ENCODE measurements around the gene PARD3B.

Gene PARD3B

DNA sequence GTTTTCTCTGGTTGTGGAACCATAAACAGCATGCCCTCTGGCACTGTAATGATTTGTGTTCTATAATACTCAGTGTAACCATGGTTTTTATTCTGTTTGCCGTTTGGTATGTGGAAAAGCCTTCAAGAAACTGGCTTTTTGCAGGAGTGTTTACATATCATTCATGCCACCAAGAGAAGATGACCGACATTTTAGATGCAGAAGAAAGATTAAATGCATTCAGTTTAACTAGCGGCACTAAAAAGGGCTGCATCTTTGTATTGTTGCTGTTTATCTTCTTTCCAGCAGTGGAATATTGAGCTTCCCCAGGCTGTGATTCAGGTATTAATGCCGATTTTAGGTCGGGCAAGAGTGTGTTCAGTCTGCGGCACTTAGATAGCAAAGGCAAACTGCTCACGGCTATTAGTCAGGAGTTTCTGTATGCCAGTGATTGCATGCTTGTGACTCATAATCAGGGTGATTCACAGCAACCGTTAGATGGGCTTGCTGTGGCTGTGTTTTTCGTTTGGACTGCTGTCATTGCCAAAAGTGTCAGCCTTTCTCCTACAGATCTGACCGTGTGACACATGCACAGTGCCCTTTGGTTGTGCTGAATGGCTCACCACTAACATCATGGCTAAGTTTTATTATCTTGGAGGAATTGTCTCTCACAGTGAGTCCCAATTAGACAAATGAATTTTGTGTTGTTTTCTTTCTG is 479.7 kb downstream of the PARD3B start:
- DNase-seq = peak in 1 of 2 experiments; percentile 7

- no peak for DNase-seq
Measured at GRCh38 chr2:205025580-205026240, 480.4 kb downstream of the PARD3B start.

GRCh38 chr2:205030695-205031094 is 485.4 kb downstream of the PARD3B start:
- DNase-seq = no peak

DNA sequence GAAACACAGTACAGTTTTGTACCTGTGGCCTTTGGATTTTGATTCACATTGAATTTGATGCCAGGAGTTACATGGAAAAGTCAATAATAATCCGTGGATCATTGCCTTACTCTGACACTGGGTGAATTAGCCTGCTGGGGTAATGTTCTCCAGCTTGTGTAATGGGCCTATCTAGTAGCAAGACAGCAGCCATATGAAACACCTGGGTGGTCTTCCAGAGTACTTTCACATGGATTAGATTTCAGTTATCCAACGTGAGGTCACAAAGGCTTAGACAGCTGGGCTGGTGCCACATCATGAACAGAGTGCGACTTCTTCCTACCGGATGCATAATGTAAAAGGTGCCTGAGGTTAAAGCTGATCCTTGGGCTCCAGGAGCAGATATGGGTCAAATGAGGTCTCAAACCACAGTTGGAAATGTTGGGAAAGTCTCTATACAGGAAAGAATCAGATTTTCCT is 486.8 kb downstream of the PARD3B start:
- DNase-seq = no peak

DNA sequence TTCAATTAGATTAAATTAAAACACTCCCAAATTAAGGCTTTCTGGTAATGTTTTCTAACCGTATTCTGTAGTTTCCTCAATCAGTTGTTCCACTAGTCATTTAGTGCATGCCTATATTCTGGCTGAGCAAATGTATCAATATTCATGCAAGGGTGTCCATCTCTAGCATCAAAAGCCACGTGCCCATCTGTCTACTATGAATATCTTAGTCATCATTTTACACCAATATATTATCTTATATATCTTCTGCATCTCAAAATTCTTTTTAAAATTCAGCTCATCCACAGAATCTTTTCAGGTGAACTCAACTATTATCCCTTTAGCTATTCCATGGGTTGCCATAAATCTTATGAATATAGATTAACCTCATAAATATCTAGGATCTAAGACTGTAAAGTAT is 488.2 kb downstream of the PARD3B start:
- DNase-seq = no peak

- no peak for DNase-seq
Measured at GRCh38 chr2:205034034-205034433, 488.8 kb downstream of the PARD3B start.

- no peak for DNase-seq
Measured at GRCh38 chr2:205040323-205040722, 495.0 kb downstream of the PARD3B start.

- DNase-seq = no peak
Measured at GRCh38 chr2:205041472-205042130, 496.3 kb downstream of the PARD3B start.

DNA sequence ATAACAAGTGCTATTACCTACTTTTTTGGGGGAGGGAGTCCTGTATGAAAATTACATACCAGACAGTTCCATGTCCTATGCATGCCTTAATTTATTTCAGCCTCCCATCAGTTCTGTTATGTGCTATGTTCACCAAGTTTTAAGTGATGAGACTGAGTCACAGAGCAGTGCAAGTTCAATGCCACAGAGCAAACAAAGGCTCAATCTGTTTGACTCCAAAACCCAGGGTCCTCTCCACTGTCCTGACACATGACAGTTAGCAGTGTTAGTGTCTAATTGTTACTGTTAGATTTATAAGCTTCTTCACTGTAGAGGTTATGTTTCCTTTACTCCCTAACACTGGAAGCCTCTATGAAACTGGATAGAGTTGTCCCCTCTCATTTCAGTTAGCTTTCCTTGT is 498.0 kb downstream of the PARD3B start:
- no peak for DNase-seq

DNA sequence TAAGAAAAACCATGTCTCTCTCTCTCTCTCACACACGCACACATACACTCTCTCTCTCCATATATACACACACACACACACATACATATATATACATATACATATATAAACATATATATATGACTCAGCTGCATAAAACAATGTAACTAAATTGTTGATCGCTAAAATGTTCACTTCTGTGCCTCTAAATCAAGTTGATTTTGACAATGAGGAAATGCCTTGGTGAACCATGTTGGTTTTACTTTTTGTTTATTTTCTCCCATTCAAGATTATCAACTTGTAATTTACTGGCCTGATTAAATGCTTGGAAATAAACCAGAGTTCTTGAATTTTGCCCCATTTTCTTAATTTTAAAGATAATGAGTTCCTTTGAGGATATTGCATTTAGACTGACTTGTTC is 500.4 kb downstream of the PARD3B start:
- no peak for DNase-seq

GRCh38 chr2:205047273-205047839 is 502.1 kb downstream of the PARD3B start:
- DNase-seq = no peak

DNA sequence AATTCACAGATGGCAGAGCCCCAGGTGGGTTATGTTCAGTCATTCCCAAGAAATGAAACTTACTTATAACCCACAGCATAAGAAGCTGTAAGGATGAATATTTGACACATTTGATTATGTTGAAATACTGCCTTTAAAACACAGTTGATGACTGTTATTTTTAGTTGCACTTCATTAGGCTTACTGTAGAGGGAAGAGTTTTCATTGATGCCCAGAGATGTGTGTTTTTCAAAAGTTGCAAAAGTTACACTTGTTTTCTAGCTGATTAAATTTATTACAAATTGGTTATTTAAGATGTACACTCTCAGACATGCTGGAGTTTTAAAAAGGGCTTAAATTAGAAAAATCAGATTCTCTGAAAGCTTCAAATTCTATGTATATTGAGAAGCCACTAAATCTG is 506.1 kb downstream of the PARD3B start:
- DNase-seq = no peak

DNA sequence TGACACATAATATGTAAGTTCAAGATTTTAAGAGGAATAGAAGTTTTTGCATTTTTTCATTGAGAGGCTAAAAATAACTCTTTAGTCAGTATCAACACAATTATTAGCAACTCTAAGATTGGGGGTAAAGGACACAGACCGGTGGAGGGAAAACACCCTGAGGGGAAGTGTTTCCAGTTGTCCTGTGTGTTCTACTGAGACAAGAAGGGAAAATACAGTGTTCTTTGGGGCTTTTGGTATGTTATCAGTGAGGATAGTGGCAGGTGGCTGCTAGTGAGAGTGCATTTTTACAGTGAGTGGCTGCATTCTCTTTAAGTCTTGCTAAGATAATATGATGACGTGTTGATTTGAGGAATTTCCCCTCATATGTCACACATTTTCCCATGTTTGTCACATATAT is 507.5 kb downstream of the PARD3B start:
- no peak for DNase-seq

- no peak for DNase-seq
Measured at GRCh38 chr2:205053827-205054410, 508.6 kb downstream of the PARD3B start.

DNA sequence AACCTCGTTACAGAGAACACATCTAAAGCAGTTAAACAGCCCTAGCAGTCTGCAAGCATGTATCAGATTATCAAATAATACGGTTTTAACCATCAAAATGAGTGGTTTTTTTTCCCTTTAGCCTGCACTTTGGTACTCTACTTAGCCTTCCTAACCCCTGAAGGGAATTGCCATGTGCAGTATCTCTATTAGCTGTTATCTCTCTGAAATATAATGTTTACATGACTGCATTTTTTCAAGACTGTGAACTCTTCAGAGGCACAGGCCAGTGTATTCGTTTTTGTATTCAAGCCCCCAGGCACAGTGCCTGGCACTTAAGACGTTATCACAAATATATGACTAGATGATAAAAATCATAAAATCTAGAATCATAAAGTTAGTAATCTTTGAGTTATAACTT is 509.5 kb downstream of the PARD3B start:
- no peak for DNase-seq

DNA sequence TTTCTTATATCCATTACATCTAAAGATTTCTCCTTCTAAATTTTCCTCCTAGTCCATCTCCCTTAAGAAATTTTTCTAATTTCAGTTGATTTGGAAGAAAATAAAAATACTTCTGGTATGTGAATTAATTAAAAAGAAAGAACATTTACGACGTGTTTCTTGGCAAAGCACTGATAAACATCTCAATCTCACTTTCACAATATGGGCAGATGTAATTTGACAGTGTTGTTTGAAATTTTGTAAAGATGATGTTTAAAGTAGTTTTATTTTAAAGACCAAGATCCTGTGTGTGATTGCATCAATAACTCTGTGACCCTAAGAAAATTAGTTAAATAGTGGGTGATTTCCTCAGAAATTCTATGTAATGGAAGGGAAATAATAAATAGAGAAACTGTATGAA is 510.0 kb downstream of the PARD3B start:
- DNase-seq = no peak

DNA sequence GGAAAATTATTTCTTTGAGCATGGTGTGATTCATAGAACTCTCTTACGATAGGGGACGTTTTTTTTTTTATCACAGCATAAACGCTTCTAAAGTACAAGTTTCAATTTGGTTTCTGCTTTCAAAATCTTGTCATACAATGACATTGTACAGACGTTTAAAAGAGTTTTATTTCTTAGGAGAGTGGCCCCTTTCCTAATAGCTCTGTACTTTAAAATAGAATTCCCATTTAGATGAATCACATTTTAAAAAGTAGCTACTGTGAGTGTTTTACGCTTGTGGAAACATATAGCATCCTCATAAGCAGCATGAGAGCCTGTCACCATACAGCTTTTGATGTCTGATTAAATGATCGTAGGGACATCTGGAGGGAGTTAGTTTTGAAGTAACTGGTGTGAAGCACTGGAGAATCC is 510.9 kb downstream of the PARD3B start:
- DNase-seq = no peak

GRCh38 chr2:205058409-205058808 is 513.1 kb downstream of the PARD3B start:
- DNase-seq = no peak

DNA sequence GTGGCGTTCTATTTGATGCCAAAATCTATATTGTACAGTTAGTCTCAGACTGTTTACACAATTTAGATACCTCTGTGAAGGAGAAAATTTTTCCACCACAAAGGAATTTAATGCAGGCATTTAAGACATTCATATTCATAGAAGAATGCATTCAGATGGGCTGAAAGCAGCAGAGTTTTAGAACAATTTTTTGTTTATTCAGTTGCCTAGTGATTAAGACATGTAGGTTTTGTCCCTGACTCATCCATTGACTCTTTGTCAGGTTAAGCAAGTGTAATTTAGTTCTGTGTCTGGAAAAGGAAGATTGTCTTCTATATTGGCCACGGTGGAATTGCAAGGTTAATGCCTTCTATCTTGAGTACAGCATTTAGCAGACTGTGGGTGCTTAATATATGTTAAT is 515.0 kb downstream of the PARD3B start:
- no peak for DNase-seq

DNA sequence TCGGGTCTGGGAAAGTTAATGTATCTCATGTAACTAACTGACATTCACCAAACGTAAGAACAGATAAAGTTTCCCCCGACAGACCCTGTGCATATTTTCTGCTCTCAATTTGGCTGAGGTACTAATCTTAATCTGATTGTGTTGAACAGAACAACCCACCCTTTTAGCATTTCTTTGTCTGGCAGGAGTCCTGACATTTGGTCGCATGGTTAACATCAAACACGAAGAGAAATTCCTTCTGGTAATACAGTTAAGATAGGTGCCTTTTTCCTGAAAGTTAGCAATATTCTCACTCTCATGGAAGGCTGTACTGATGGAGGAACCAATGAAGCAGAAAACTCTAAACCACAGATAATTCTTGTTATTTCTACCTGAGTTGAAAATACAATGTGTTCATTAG is 520.8 kb downstream of the PARD3B start:
- DNase-seq = no peak

- no peak for DNase-seq
Measured at GRCh38 chr2:205069928-205070327, 524.7 kb downstream of the PARD3B start.

- no peak for DNase-seq
Measured at GRCh38 chr2:205070889-205071288, 525.6 kb downstream of the PARD3B start.

DNA sequence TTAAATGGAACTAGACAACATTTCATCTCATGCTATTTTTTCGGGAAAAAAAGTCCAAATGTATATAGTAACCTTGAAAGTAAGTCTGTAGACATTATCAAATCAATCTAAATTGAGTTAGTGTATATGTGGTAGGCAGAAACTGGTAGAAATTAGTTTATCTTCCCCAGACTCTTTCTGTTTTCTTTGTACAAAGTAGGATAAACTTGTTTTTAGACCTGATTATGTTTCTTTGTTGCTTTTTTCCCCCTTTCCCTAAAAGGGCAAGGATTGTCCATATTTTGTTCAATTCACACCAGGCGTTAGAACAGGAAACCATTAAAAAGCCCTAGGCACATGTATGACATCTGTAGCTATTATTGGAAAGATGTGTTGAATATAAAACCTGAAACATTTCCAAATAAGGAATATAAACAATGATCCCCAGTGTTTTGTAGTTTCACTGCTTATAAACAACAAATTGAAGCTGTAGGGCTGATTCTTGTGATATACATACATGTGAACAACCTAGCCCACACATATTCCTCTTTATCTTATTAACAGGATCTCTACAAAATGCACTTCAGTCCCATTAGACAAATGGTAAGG is 528.3 kb downstream of the PARD3B start:
- no peak for DNase-seq

Measured in activated CD4-positive, alpha-beta T cell treated with anti-CD3 and anti-CD28 coated beads, Interleukin-2, amount 50 U/mL, for 4 hours (primary cell).